ENCODE data around the gene PVALB.

- TF ChIP-seq CTCF (IDR thresholded peaks at IDR 0.05; ENCODE audit: insufficient read depth, low read length, poor library complexity, severe bottlenecking) = no peak
- TF ChIP-seq EZH2phosphoT487 (conservative IDR thresholded peaks at IDR 0.05; ENCODE audit: low read length) = no peak
Observed at GRCh38 chr22:36760786-36761185, 56.0 kb downstream of the PVALB start.
